Breast epithelium (tissue), 4 donors: ENCODE data around the gene CCDC134. TPM values are rescaled to one million over a fixed set of nuclear protein-coding genes. Genes with fewer than 3 reads are reported as not detected.

Experiments
- DNase-seq, 2 donors: peaks; one replicate each; pipeline ENCODE4 v3.0.0-alpha.2; 2019; ENCODE audit warnings: low spot score in 2 of 2
- H3K27ac ChIP-seq, 2 donors: fragments of 200-600 bp; sonication (generic) in 1 of 2; one replicate each; pipeline ENCODE4 v1.5.1; 2016 to 2019; ENCODE audit warnings: mild to moderate bottlenecking in 1 of 2
- H3K27me3 ChIP-seq, 2 donors: fragments of 200-600 bp; sonication (generic) in 1 of 2; one replicate each; pipeline versions ENCODE4 v1.5.1 to v1.6.0; 2017 to 2019; ENCODE audit warnings: control low read depth in 1 of 2, mild to moderate bottlenecking in 1 of 2
- H3K36me3 ChIP-seq: fragments of 200-600 bp; one replicate; pipeline ENCODE4 v1.5.1; 2019
- H3K4me1 ChIP-seq, 2 donors: fragments of 200-600 bp; sonication (generic); one replicate each; pipeline ENCODE4 v1.5.1; 2016 to 2019; ENCODE audit warnings: control low read depth in 1 of 2
- H3K4me3 ChIP-seq, 3 donors: fragments of 200-600 bp; sonication (generic); 1 replicate in 2 of 3; 2 replicates in 1 of 3; pipeline ENCODE4 v1.5.1; 2016 to 2019; ENCODE audit warnings: mild to moderate bottlenecking in 3 of 3, moderate library complexity in 2 of 3
- H3K9me3 ChIP-seq, 2 donors: fragments of 200-600 bp; sonication (generic) in 1 of 2; one replicate each; pipeline ENCODE4 v1.5.1; 2016 to 2019; ENCODE audit warnings: control low read depth in 1 of 2
- CTCF ChIP-seq, 3 donors: fragments of 450-650 bp; IDR thresholded peaks; one replicate each; pipeline ENCODE4 v1.5.1; 2016 to 2017; ENCODE audit warnings: antibody characterized with exemption in 3 of 3, mild to moderate bottlenecking in 3 of 3, moderate library complexity in 3 of 3
- POLR2A ChIP-seq: fragments of 450-650 bp; IDR thresholded peaks from one replicate; pipeline ENCODE4 v1.6.1; 2016; ENCODE audit warnings: antibody characterized with exemption, mild to moderate bottlenecking, moderate library complexity
- POLR2AphosphoS5 ChIP-seq, 3 donors: sonication (generic); formaldehyde crosslinking; IDR thresholded peaks; one replicate each; pipeline ENCODE4 v1.6.1; 2017; ENCODE audit warnings: antibody characterized with exemption in 3 of 3
- intact Hi-C: fragments of 100-400 bp; cut with DNase I; formaldehyde crosslinking; loops from one replicate; pipeline ENCODE4 v1.15.1; 2023; ENCODE audit warnings: low total_unique reads
- total RNA-seq, 3 donors: library from RNA; depleted of rRNA; stranded (reverse); fragments of >200 nt; gene quantifications; one replicate each; pipeline ENCODE4 v1.1.0, GENCODE V29; 2016

The CCDC134 gene
- total RNA-seq, 3 donors from 2014 or later = 4.0 to 12.3 (median 10.8) TPM

GRCh38 chr22:41813726-41814410 lies 13.4 kb downstream of the CCDC134 start:
- intact Hi-C loops = no loop called here
- TF ChIP-seq POLR2A = no peak
- no peak for TF ChIP-seq CTCF (IDR thresholded peaks at IDR 0.05)
- TF ChIP-seq POLR2AphosphoS5 (IDR thresholded peaks at IDR 0.05) = no peak
- Histone ChIP-seq H3K4me1 (no peaks in the 10 kb centered on the region), H3K27ac (no peak overlapping the region), H3K36me3 (no peaks in the 10 kb centered on the region), H3K4me3 (no peak overlapping the region), H3K27me3 (no peaks in the 10 kb centered on the region), H3K9me3 (no peaks in the 10 kb centered on the region)
- no peak for DNase-seq

GRCh38 chr22:41815716-41816115 lies 15.2 kb downstream of the CCDC134 start:
- H3K27me3 ChIP-seq = no peaks in the 10 kb centered on the region
- no peak overlapping the region for H3K4me3 ChIP-seq
- intact Hi-C loops = no loop called here
- H3K27ac ChIP-seq = no peak overlapping the region
- DNase-seq = no peak
- H3K9me3 ChIP-seq = no peaks in the 10 kb centered on the region
- H3K4me1 ChIP-seq = no peaks in the 10 kb centered on the region
- TF ChIP-seq CTCF (IDR thresholded peaks at IDR 0.05) = no peak
- no peak for TF ChIP-seq POLR2AphosphoS5 (IDR thresholded peaks at IDR 0.05)
- TF ChIP-seq POLR2A = no peak
- H3K36me3 ChIP-seq = no peaks in the 10 kb centered on the region

- intact Hi-C loops = no loop called here
- H3K4me1 ChIP-seq = no peaks in the 10 kb centered on the region
- no peaks in the 10 kb centered on the region for H3K9me3 ChIP-seq
- H3K27me3 ChIP-seq = no peaks in the 10 kb centered on the region
- H3K36me3 ChIP-seq = no peaks in the 10 kb centered on the region
- no peak for DNase-seq
- no peak overlapping the region for H3K27ac ChIP-seq
- TF ChIP-seq POLR2AphosphoS5 (IDR thresholded peaks at IDR 0.05) (no peak), CTCF (IDR thresholded peaks at IDR 0.05) (no peak), POLR2A (no peak)
- H3K4me3 ChIP-seq = no peak overlapping the region
Measured at GRCh38 chr22:41816241-41816640, 15.8 kb downstream of the CCDC134 start.

GRCh38 chr22:41816871-41817270 lies 16.4 kb downstream of the CCDC134 start:
- Histone ChIP-seq H3K36me3 (no peaks in the 10 kb centered on the region), H3K4me1 (no peaks in the 10 kb centered on the region), H3K27ac (no peak overlapping the region), H3K9me3 (no peaks in the 10 kb centered on the region), H3K27me3 (no peaks in the 10 kb centered on the region), H3K4me3 (no peak overlapping the region)
- intact Hi-C loops = no loop called here
- DNase-seq = no peak
- TF ChIP-seq CTCF (IDR thresholded peaks at IDR 0.05) (no peak), POLR2A (no peak), POLR2AphosphoS5 (IDR thresholded peaks at IDR 0.05) (no peak)

GRCh38 chr22:41818011-41818410 lies 17.5 kb downstream of the CCDC134 start:
- Histone ChIP-seq H3K36me3 (no peaks in the 10 kb centered on the region), H3K27me3 (no peaks in the 10 kb centered on the region), H3K4me3 (no peak overlapping the region), H3K27ac (no peak overlapping the region), H3K9me3 (no peaks in the 10 kb centered on the region), H3K4me1 (no peaks in the 10 kb centered on the region)
- TF ChIP-seq POLR2AphosphoS5 (IDR thresholded peaks at IDR 0.05) = no peak
- TF ChIP-seq CTCF (IDR thresholded peaks at IDR 0.05) = no peak
- no peak for TF ChIP-seq POLR2A
- intact Hi-C loops = no loop called here
- DNase-seq = no peak
